ENCODE results near the gene KIRREL1. TPM values are rescaled to one million over a fixed set of nuclear protein-coding genes. Genes with fewer than 3 reads are reported as not detected.

KIRREL1 gene
- total RNA-seq, 1 experiment from 2014 or later = 211 TPM

- H3K9me3 ChIP-seq (ENCODE audit: low read depth, low read length, poor library complexity, severe bottlenecking) = no peaks in the 10 kb centered on the region
- no peaks in the 10 kb centered on the region for H3K27me3 ChIP-seq (replicated peaks; ENCODE audit: insufficient read depth, low read depth, low read length, poor library complexity)
- H3K4me3 ChIP-seq (ENCODE audit: low read depth, low read length, poor library complexity, severe bottlenecking) = no peak overlapping the region
- peaks cover 88% of the 10 kb centered on the region for H3K36me3 ChIP-seq (ENCODE audit: insufficient read depth, low read length, poor library complexity, severe bottlenecking)
- no TSS peak for BruUV-seq (replicated peaks)
- intact Hi-C loops (cut with micrococcal nuclease; ENCODE audit: unreplicated experiment) = no loop called here
- TF ChIP-seq EZH2 (IDR thresholded peaks at IDR 0.05; ENCODE audit: borderline replicate concordance, low read depth, low read length, poor library complexity, severe bottlenecking) = no peak
- no peak for TF ChIP-seq CTCF (conservative IDR thresholded peaks at IDR 0.05; ENCODE audit: low read depth, low read length)
- H3K4me1 ChIP-seq (ENCODE audit: insufficient read depth, low read length, poor library complexity, severe bottlenecking) = peaks cover 23% of the 10 kb centered on the region
- ChIA-PET CTCF (interaction anchor here (1.6 kb wide), 1 partner anchor 10 kb away, joined by 9 read pairs; no protein-coding TSS in a partner anchor), POLR2A (ENCODE audit: low non-redundant PET) (no interaction called here)
- H3K27ac ChIP-seq (ENCODE audit: low read depth, low read length, poor library complexity, severe bottlenecking) = peak overlapping the region; percentile 23
- no peak for DNase-seq (ENCODE audit: low spot score)
Observed at GRCh38 chr1:158093376-158093775, 99.9 kb downstream of the KIRREL1 start.

- ChIA-PET CTCF (interaction anchor here (5.5 kb wide), 1 partner anchor 24 kb away, joined by 88 read pairs; no protein-coding TSS in a partner anchor), POLR2A (ENCODE audit: low non-redundant PET) (no interaction called here)
- peaks cover 77% of the 10 kb centered on the region for H3K36me3 ChIP-seq (ENCODE audit: insufficient read depth, low read length, poor library complexity, severe bottlenecking)
- H3K4me3 ChIP-seq (ENCODE audit: low read depth, low read length, poor library complexity, severe bottlenecking) = no peak overlapping the region
- H3K27me3 ChIP-seq (replicated peaks; ENCODE audit: insufficient read depth, low read depth, low read length, poor library complexity) = no peaks in the 10 kb centered on the region
- DNase-seq (ENCODE audit: low spot score) = no peak
- no peaks in the 10 kb centered on the region for H3K9me3 ChIP-seq (ENCODE audit: low read depth, low read length, poor library complexity, severe bottlenecking)
- H3K27ac ChIP-seq (ENCODE audit: low read depth, low read length, poor library complexity, severe bottlenecking) = peak overlapping the region; percentile 51
- intact Hi-C loops (cut with micrococcal nuclease; ENCODE audit: unreplicated experiment) = no loop called here
- no TSS peak for BruUV-seq (replicated peaks)
- TF ChIP-seq CTCF (conservative IDR thresholded peaks at IDR 0.05; ENCODE audit: low read depth, low read length) = no peak
- TF ChIP-seq EZH2 (IDR thresholded peaks at IDR 0.05; ENCODE audit: borderline replicate concordance, low read depth, low read length, poor library complexity, severe bottlenecking) = no peak
- H3K4me1 ChIP-seq (ENCODE audit: insufficient read depth, low read length, poor library complexity, severe bottlenecking) = peaks cover 33% of the 10 kb centered on the region
Observed at GRCh38 chr1:158094571-158094970, 101.1 kb downstream of the KIRREL1 start.

DNA sequence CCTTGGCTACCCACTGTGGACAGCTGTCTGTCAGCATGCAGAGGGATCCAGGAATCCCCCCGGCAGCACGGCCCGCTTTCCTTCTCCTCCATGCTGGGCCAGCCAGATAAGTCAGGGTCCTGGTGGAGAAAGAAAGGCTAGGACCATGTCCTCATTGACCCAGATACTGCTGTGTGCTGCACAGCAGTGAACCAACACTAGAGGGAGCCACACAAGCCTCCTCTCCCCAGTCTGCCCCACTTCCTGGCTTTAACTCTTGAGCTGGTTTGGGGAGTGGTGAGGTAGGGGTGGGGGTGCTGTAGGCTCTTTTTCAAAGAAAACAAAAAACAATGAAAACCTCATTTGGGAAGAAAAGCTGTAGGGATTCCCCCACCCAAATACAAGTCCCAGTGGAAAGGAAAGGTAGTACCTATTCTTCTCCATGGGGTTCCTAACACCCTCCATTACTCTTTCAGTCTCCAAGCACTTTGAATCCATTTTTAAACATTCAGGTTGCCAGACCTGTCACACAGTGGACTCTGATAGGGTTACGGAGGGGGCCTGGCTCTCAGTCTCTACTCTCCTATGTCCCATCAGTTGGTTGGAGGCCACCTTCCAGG lies 102.4 kb downstream of the KIRREL1 start:
- no peaks in the 10 kb centered on the region for H3K9me3 ChIP-seq (ENCODE audit: low read depth, low read length, poor library complexity, severe bottlenecking)
- POLR2A ChIA-PET (ENCODE audit: low non-redundant PET) = no interaction called here
- TF ChIP-seq CTCF (conservative IDR thresholded peaks at IDR 0.05; ENCODE audit: low read depth, low read length) (peak; percentile 97), EZH2 (IDR thresholded peaks at IDR 0.05; ENCODE audit: borderline replicate concordance, low read depth, low read length, poor library complexity, severe bottlenecking) (no peak)
- H3K4me1 ChIP-seq (ENCODE audit: insufficient read depth, low read length, poor library complexity, severe bottlenecking) = peaks cover 40% of the 10 kb centered on the region
- H3K27me3 ChIP-seq (replicated peaks; ENCODE audit: insufficient read depth, low read depth, low read length, poor library complexity) = no peaks in the 10 kb centered on the region
- H3K27ac ChIP-seq (ENCODE audit: low read depth, low read length, poor library complexity, severe bottlenecking) = peak overlapping the region; percentile 66
- no TSS peak for BruUV-seq (replicated peaks)
- peaks cover 64% of the 10 kb centered on the region for H3K36me3 ChIP-seq (ENCODE audit: insufficient read depth, low read length, poor library complexity, severe bottlenecking)
- no peak overlapping the region for H3K4me3 ChIP-seq (ENCODE audit: low read depth, low read length, poor library complexity, severe bottlenecking)
- CTCF ChIA-PET = interaction anchor here (0.6 to 5.5 kb wide), 14 partner anchors 8 to 132 kb away, joined by 3 to 88 read pairs (median 5); partner anchors contain the start of gene CD1D
- intact Hi-C loops (cut with micrococcal nuclease; ENCODE audit: unreplicated experiment) = loop anchor here (1.0 kb wide), 1 partner anchor 25 kb away; no protein-coding TSS in a partner anchor
- peak; percentile 75 for DNase-seq (ENCODE audit: low spot score)
